Astrocyte (in vitro differentiated cells and primary cell): Measurements from ENCODE around the gene CCDC59. TPM values are rescaled to one million over a fixed set of nuclear protein-coding genes. Genes with fewer than 3 reads are reported as not detected.
A peak's percentile ranks its signal among the peaks of the same experiment; 100 is the strongest.

ENCODE experiments used
- DNase-seq: peaks from one replicate; pipeline ENCODE4 v3.0.0-alpha.2; 2010; ENCODE audit warnings: low read depth
- FAIRE-seq: peaks from 2 replicates; lab custom pipeline; 2011; peaks lifted over from hg19 to GRCh38; lab: Jason Lieb, UNC
- H2AFZ ChIP-seq: 2 replicates; pipeline ENCODE4 v1.6.0; 2012; ENCODE audit warnings: low read depth, low read length, inconsistent platforms
- H3K27ac ChIP-seq: 2 replicates; pipeline ENCODE4 v1.5.1; 2011; ENCODE audit warnings: low read depth, low read length, inconsistent platforms
- H3K27me3 ChIP-seq: 2 replicates; pipeline ENCODE4 v1.6.0; 2011; ENCODE audit warnings: low read length, inconsistent platforms; ENCODE audit not compliant: insufficient read depth
- H3K36me3 ChIP-seq: 2 replicates; pipeline ENCODE4 v1.5.1; 2011; ENCODE audit warnings: low read length, inconsistent platforms; ENCODE audit not compliant: insufficient read depth
- H3K4me1 ChIP-seq: 2 replicates; pipeline ENCODE4 v1.5.1; 2011; ENCODE audit warnings: low read length, inconsistent platforms; ENCODE audit not compliant: insufficient read depth
- H3K4me2 ChIP-seq: 2 replicates; pipeline ENCODE4 v1.6.0; 2012; ENCODE audit warnings: low read length, inconsistent platforms
- H3K4me3 ChIP-seq: 2 replicates; pipeline ENCODE4 v1.5.1; 2011; ENCODE audit warnings: low read depth, mild to moderate bottlenecking, low read length, inconsistent platforms; ENCODE audit not compliant: insufficient read depth
- H3K79me2 ChIP-seq: 2 replicates; pipeline ENCODE4 v1.6.0; 2012; ENCODE audit warnings: mild to moderate bottlenecking, low read length, inconsistent platforms; ENCODE audit not compliant: insufficient read depth
- H3K9ac ChIP-seq: 2 replicates; pipeline ENCODE4 v1.6.0; 2012; ENCODE audit warnings: mild to moderate bottlenecking, low read length, inconsistent platforms
- H3K9me3 ChIP-seq: 2 replicates; pipeline ENCODE4 v1.5.1; 2012; ENCODE audit warnings: low read depth, mild to moderate bottlenecking, low read length, inconsistent platforms; ENCODE audit not compliant: insufficient read depth
- H4K20me1 ChIP-seq: 2 replicates; pipeline ENCODE4 v1.6.0; 2012; ENCODE audit warnings: low read length, inconsistent platforms; ENCODE audit not compliant: insufficient read depth
- H3K27ac Mint-ChIP-seq: one replicate; pipeline ENCODE4 v1.8.0; 2021; ENCODE audit warnings: mild to moderate bottlenecking, mixed read lengths; ENCODE audit not compliant: unreplicated experiment
- H3K27me3 Mint-ChIP-seq: one replicate; pipeline ENCODE4 v1.8.0; 2021; ENCODE audit warnings: low read depth, mixed read lengths; ENCODE audit not compliant: unreplicated experiment
- H3K36me3 Mint-ChIP-seq: one replicate; pipeline ENCODE4 v1.8.0; 2021; ENCODE audit warnings: low read depth, mixed read lengths; ENCODE audit not compliant: unreplicated experiment
- H3K4me1 Mint-ChIP-seq: one replicate; pipeline ENCODE4 v1.8.0; 2021; ENCODE audit warnings: low read depth, mixed read lengths; ENCODE audit not compliant: unreplicated experiment
- H3K4me3 Mint-ChIP-seq: one replicate; pipeline ENCODE4 v1.8.0; 2021; ENCODE audit warnings: mild to moderate bottlenecking, moderate library complexity, mixed read lengths; ENCODE audit not compliant: unreplicated experiment
- H3K9me3 Mint-ChIP-seq: one replicate; pipeline ENCODE4 v1.8.0; 2021; ENCODE audit warnings: mild to moderate bottlenecking, mixed read lengths; ENCODE audit not compliant: unreplicated experiment
- EZH2 ChIP-seq: IDR thresholded peaks from 2 replicates; pipeline ENCODE4 v1.6.1; 2012; ENCODE audit warnings: mild to moderate bottlenecking, low read length, inconsistent platforms; ENCODE audit not compliant: insufficient read depth
- total RNA-seq: library from RNA; stranded (reverse); gene quantifications from 2 replicates; pipeline ENCODE4 v1.2.1, GENCODE V29; 2021
- TF ChIP-seq, protein P1 (sequence below): IDR thresholded peaks from 2 replicates; pipeline ENCODE4 v1.5.1; 2011; ENCODE audit warnings: low read depth, mild to moderate bottlenecking, inconsistent platforms, low read length, moderate library complexity; ENCODE audit not compliant: insufficient read depth

CCDC59 gene
- total RNA-seq, 1 donor from 2014 or later, result 46.0 TPM

DNA sequence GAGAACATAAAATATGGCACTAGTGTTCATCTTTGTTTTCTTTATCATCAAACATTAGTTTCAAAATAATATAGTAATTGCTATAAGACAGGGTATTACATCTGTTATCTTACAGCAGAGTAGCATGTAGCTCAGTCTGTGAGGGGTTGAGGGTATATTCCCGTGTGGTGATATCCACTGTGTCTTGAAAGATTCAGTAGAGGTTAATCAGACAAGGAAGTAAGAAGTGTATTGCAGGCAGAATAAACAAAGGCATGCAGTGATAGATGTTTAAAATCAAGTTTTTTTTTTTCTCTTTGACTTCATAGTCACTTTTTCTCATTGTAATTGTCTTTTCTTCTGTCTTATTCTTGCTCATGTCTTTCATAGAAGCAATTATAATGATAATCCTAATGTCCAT is 48.5 kb upstream of the CCDC59 start:
- no peaks in the 10 kb centered on the region for H3K36me3 ChIP-seq
- H3K9me3 ChIP-seq, result no peaks in the 10 kb centered on the region
- Mint-ChIP-seq H3K27ac (no peak overlapping the region), H3K9me3 (no peaks in the 10 kb centered on the region), H3K36me3 (no peaks in the 10 kb centered on the region), H3K27me3 (no peaks in the 10 kb centered on the region), H3K4me3 (no peak overlapping the region), H3K4me1 (no peaks in the 10 kb centered on the region)
- H3K4me1 ChIP-seq, result no peaks in the 10 kb centered on the region
- no peaks in the 10 kb centered on the region for H4K20me1 ChIP-seq
- H3K4me3 ChIP-seq, result no peak overlapping the region
- peak; percentile 75 for FAIRE-seq
- no peaks in the 10 kb centered on the region for H3K27me3 ChIP-seq
- DNase-seq, result no peak
- H3K27ac ChIP-seq, result no peak overlapping the region
- H2AFZ ChIP-seq, result no peak overlapping the region
- no peak overlapping the region for H3K9ac ChIP-seq
- H3K4me2 ChIP-seq, result no peak overlapping the region
- no peak for TF ChIP-seq EZH2
- TF ChIP-seq, protein P1, sequence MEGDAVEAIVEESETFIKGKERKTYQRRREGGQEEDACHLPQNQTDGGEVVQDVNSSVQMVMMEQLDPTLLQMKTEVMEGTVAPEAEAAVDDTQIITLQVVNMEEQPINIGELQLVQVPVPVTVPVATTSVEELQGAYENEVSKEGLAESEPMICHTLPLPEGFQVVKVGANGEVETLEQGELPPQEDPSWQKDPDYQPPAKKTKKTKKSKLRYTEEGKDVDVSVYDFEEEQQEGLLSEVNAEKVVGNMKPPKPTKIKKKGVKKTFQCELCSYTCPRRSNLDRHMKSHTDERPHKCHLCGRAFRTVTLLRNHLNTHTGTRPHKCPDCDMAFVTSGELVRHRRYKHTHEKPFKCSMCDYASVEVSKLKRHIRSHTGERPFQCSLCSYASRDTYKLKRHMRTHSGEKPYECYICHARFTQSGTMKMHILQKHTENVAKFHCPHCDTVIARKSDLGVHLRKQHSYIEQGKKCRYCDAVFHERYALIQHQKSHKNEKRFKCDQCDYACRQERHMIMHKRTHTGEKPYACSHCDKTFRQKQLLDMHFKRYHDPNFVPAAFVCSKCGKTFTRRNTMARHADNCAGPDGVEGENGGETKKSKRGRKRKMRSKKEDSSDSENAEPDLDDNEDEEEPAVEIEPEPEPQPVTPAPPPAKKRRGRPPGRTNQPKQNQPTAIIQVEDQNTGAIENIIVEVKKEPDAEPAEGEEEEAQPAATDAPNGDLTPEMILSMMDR, result no peak
- no peaks in the 10 kb centered on the region for H3K79me2 ChIP-seq

DNA sequence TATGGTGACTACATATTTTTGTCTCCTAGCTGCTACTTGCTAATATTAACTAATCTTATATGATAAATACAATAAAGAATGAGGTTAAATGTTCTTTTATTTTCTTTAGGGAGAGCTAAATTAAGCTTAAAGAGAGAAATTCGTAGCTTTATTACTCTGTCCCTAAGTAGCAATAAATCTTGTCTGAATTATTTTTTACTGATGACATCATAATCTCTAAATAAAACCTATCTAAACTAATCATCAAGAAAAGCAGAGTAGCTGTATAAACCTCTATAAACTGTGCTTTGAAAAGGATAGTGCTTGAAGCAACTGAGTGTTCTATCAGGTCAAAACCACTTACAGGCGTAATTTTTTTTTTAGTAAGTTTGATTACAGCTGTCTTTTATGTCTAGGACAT is 42.6 kb upstream of the CCDC59 start:
- no peak overlapping the region for H3K27ac ChIP-seq
- no peaks in the 10 kb centered on the region for H3K27me3 Mint-ChIP-seq
- TF ChIP-seq EZH2, result no peak
- TF ChIP-seq, protein P1, result no peak
- no peaks in the 10 kb centered on the region for H3K4me1 Mint-ChIP-seq
- H3K27me3 ChIP-seq, result no peaks in the 10 kb centered on the region
- H3K4me2 ChIP-seq, result no peak overlapping the region
- H3K79me2 ChIP-seq, result no peaks in the 10 kb centered on the region
- H3K36me3 ChIP-seq, result no peaks in the 10 kb centered on the region
- no peak overlapping the region for H3K4me3 ChIP-seq
- H3K4me3 Mint-ChIP-seq, result no peak overlapping the region
- H3K36me3 Mint-ChIP-seq, result no peaks in the 10 kb centered on the region
- no peak overlapping the region for H2AFZ ChIP-seq
- H3K9me3 ChIP-seq, result no peaks in the 10 kb centered on the region
- no peak for DNase-seq
- no peak overlapping the region for H3K27ac Mint-ChIP-seq
- H4K20me1 ChIP-seq, result no peaks in the 10 kb centered on the region
- no peak for FAIRE-seq
- H3K4me1 ChIP-seq, result no peaks in the 10 kb centered on the region
- no peak overlapping the region for H3K9ac ChIP-seq
- H3K9me3 Mint-ChIP-seq, result no peaks in the 10 kb centered on the region

DNA sequence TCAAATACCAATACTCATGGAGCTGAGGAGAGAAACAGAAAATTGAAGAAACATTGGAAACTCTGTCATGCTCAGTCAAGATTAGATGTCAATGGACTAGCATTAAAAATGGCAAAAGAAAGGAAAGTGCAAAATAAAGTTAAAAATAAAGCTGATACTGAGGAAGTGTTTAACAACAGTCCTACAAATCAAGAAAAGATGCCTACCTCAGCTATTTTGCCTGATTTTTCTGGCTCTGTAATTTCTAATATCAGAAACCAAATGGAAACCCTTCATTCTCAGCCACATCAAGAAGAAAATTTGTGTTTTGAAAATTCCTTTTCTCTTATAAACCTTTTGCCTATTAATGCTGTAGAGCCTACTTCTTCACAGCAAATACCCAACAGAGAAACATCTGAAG is 40.7 kb upstream of the CCDC59 start:
- H3K4me3 ChIP-seq, result no peak overlapping the region
- no peaks in the 10 kb centered on the region for H3K79me2 ChIP-seq
- TF ChIP-seq, protein P1, result no peak
- TF ChIP-seq EZH2, result no peak
- no peak overlapping the region for H3K4me2 ChIP-seq
- Mint-ChIP-seq H3K4me1 (peaks cover 3% of the 10 kb centered on the region), H3K27ac (no peak overlapping the region), H3K9me3 (no peaks in the 10 kb centered on the region), H3K27me3 (no peaks in the 10 kb centered on the region), H3K4me3 (no peak overlapping the region), H3K36me3 (no peaks in the 10 kb centered on the region)
- no peaks in the 10 kb centered on the region for H3K9me3 ChIP-seq
- H3K9ac ChIP-seq, result no peak overlapping the region
- no peak overlapping the region for H2AFZ ChIP-seq
- H3K36me3 ChIP-seq, result no peaks in the 10 kb centered on the region
- H3K4me1 ChIP-seq, result no peaks in the 10 kb centered on the region
- H4K20me1 ChIP-seq, result no peaks in the 10 kb centered on the region
- no peaks in the 10 kb centered on the region for H3K27me3 ChIP-seq
- FAIRE-seq (no peak), DNase-seq (no peak)
- no peak overlapping the region for H3K27ac ChIP-seq
